Middle frontal gyrus (tissue), 1 donor: Measurements from ENCODE around the gene TMEM163.

Experiments
- DNase-seq: peaks from one replicate; pipeline ENCODE4 v3.0.0-alpha.2; 2015; ENCODE audit warnings: low spot score; ENCODE audit errors: extremely low spot score

The TMEM163 gene

DNA sequence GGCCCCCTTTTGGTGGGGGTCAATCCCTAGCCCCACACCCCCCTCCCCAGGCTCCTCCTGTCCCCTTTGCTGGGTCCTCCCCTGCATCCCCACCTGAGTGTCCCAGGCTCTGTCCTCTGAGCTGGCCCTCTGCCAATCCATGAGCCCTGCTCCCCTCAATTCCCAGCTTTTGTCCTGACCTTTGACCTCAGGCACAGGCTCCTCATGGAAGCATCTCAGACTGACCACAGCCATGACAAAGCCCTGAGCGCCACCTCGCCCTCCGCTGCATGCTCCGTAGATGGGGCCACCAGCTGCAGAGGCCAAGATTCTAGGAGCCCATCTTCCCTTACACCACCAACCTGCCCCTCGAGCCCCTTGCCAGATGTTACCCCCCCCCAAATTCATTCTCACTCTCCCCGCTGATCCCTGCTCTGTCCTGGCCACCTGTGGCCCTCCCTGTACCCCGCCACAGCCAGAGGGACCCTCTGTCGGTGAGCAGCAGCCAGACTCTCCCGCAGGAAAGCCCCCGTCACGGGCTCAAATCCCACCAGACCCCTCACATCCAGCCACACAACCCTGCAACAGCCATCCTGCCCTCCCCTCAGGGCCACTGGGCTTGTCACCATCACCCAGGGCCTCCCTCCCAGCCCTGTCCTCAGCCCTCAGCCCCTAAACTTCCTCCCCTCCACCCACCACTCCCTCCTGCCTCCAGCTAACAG is 258.9 kb downstream of the TMEM163 start:
- no peak for DNase-seq

DNA sequence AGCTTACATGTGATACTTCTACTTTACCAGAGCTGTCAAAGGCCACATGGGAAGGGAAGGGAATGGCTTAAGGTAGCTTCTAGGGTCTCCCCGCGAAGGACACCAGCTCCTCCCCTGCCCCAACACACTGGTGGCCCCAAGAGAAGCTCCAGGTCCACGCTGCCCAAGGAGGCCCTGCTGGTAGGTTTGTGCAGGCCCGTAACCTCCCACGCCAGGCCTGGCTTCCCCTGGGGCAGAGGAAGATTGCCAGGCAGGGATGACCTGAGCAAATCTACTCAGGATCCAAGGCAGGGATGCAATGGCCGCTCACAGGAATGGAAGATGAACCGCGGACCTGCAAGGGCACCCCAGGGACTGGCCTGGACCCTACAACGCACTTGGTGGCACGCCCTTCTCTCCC is 259.9 kb downstream of the TMEM163 start:
- DNase-seq: no peak

DNA sequence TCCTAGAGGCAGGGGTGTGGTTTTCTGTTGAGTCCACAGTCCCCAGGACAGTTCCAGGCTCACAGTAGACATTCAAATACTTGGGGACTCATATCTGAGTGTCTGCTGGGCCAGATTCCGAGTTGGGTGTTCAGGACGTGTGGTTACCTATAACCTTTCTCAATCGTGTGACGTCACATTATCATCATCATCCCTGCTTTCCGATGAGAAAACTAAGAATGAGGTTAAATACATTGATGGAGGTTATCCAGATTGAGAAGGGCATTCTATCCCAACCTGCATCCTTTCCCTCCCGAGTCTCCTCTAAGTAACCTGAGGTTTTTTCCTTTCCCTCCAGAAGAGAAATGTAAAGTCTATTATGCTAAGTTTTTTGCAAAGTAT is 260.3 kb downstream of the TMEM163 start:
- no peak for DNase-seq

DNA sequence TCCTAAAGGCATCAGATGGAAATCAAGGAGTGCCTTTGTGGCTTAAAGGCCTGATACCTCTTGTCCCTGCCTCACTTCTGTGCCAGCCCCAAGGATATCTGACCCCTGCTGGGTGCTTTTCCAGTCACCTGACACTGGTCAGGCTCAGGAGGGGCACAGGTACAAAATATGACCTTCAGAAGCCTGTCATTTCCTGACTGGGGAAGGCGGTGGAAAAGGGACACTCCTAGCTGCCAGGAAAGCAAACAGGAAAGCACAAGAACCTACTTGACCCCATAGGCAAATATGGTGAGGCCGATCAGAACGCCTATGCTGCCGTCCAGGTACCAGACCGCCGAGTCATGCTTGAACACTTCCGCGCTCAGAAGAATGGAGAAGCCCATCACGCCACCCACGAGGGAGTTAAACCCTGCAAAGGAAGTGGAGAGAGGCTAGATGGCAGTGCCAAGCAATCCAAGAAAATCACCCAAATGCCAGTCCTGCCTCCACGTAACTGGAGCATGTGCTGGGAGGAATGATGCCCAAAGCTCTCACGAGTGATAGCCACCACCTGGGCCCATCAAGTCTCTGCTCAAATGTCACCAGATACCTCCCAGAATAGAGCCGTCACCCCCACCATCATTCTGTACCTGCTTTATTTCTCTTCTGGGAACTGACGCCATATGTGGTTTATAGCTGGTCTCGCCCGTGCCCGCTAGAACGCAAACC is 260.9 kb downstream of the TMEM163 start:
- DNase-seq: no peak

DNA sequence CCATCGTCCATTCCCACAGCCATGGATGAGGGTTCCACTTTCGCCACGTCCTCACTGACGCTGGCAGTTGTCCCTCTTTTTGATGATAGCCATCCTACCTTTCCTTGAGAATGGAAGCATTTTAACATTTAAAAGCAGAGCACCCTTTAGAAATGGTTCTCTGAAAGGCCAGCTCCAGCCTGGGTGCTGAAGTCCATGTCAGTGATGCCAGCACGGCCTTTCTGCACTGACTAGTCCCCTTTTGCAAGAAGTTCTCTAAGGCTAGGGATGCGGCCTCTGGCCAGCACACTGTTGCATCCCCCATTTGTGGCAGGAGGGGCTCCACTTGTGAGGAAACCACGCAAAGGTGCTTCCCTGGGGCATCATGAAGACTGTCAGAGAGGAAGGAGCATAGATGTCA is 261.4 kb downstream of the TMEM163 start:
- no peak for DNase-seq

DNA sequence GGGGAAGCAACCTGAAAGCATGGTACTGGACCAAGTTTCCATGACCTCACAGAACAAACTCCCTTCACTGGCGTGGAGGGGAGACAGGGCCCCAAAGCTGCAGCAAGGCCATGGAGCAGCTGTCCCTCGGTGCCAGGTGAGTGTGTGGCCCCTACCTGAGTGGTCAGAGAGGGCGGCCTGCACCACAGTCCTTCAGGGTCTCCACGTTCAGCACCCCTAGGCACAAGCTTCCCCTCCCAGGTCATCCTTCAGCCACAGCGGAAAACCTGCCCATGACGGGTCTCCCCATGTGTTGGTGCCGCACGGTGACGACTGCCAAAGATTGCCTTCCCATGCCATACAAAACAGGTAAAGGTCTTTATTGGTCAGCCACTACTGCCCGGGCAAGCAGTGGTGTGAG is 263.4 kb downstream of the TMEM163 start:
- DNase-seq: no peak

DNA sequence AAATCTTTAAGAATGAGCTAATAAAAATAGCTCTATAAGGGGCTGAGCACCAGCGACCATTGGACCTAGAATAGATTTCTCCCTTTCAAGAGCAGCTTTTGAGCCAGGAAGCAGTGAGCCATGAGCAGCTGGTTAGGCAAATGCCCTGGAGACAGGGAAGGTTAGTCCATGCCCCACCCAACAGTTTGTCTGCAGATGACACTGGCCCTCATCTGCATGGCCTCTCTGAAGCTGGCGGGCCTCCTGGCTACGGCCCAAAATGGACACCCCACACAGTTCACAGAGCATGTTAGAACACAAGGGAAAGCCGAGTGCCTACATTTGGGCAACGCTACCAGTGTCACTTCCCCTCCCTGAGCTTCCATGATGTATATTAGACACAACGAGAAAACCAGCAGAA is 263.9 kb downstream of the TMEM163 start:
- no peak for DNase-seq

DNA sequence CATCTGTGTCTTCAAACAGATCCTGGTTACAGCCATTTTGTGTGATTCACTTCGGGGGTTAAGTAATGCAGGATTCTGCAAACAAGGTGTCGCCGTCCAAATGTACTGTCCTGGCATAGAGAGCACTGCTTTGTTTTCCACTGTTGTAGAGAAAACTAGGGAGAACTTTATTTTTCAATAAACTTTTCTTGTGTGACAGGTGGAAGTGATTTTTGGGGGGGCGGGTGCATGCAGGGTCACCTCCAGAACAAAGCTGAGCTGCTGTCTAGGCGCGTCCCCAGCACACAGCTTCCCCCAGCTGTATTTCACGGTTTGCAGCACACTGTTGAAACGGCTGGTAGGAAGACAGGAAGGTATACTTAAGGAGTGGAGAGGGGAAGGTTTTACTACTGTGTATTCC is 264.4 kb downstream of the TMEM163 start:
- DNase-seq: no peak

DNA sequence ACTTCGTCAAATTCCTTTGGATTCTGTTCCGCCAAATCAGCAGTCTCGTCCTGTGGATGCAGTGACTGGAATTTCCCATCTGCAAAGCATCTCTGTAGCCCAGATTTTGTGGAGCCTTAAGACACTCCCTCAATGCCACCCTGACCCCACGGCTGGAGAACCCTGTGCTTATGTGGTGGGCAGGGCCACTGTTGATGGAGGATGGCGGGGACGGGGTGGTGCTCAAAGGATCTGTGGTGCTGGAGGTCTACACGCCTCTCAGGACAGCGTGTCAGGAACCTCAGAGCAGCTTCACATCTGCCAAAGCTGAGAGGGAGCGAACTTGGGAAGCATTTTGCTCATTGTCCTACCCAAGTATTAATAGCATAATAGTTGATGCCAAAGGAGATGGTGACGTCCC is 264.8 kb downstream of the TMEM163 start:
- DNase-seq: no peak

DNA sequence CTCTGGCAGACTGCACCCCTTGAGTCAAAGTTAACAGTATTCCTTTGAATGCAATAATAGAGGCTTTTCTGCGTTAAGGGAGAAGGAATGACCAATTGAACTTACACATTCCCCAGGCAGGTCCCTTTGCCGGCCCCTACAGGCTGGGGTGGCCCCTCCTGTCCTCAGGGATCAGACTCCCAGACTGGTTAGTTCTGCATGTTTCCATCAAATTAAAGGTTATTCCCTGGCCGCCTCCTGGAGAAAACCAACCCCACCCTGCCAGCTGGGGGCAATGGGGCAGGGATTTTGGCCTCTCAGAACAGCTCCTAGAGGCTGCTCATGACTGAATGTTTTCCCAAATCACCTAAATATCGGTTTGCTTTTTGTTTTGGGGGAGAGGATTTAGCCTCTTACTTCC is 265.3 kb downstream of the TMEM163 start:
- no peak for DNase-seq

DNA sequence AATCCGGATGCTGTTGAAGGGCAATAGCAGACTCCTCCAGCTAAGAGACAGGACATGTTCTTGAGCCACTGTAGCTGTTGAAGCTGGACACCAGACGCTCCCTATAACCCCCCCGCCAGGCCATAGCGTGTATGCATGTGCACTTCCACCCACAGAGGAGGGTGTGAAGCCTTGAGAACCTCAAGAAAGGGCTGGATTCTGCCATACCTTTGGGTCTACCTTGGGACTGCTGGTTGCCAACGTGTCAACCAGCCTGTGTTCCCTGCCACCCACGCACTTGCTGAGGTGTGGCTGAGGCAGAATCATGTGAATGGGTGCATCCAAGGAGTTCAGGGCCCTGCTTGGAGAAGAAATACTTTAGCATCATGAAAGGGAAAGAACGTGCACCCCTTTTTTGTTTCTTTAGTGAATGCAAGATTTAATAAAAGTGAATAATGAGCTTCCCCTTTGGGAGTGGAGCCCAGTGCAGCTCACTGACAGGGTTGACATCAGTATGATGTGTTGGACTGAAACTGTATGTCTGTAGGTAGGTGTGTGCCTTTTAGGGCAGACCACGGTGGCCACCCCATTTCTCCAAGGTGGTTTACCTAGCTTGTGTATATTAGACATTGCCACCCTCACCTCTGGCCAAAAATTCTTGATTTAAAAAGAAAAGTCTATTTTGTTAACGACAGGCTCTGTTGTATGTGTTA is 266.6 kb downstream of the TMEM163 start:
- DNase-seq: no peak

DNA sequence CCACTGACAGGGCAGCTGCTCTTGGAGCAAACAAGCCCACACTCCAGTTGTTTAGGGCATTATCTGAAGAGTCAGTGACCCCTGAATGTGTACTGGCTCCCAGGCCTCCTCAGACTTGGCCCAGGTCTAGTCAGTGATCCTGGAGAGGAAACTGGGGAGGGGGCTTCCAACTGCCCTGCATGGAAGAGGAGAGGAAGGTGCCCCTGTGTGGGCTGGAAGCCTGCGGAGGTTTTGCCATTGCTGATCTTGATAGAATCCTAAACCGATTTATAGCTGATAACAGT is 267.5 kb downstream of the TMEM163 start:
- DNase-seq: no peak

DNA sequence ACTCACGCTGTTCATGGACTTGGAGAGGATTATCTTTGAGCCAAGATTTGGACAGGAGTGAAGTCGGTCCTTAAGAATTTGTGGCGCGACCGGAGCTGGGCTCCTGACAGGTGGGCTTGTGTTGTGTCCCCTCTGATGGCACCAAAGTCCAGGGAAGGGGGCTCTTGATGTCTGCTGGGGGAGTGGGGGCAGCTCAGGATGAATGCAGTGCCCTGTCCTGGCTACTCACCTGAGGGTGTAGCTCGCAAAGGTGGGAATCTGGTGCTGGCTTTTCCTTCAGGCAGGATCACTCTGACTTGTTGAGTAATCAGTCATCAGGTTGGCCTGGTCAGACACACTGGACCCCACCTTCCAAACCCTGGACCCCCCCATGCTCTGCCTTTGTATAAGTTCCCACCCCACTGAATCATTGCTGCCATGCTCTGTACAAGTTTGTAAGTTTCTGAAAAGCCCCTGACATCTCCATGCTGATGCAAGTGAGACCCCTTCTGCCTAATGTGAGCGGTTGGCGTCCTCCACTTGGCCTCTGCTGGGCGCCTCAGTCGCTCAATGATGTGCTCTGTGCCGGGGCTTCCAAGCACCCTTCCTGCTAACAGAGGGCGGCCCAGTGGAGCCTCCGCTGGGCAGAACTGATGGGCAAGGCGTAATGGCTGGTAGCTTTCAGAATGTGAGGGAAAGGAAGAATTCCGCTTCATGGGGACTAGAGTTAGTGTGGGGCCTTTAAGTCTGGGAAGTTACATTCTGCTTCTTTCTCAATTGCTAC is 268.9 kb downstream of the TMEM163 start:
- DNase-seq: no peak

DNA sequence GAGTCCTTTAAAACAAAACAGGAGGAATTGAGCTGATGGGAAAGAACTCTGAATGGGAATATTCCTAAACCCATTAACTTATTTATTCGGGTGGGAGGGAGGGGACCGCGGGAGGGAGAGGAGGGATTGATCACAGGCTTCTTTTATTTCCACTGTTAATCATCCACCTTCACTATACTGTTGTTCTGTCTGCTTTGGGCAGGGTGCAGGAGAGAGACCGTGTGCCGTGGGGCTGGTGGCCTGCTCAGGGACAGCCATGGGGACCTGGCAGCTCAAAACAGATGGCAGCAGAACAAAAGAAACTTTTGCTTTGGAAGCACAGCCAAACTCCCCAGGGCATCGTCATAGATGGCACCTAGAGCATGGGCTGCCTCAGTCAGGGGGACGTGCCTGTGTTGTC is 269.6 kb downstream of the TMEM163 start:
- no peak for DNase-seq

DNA sequence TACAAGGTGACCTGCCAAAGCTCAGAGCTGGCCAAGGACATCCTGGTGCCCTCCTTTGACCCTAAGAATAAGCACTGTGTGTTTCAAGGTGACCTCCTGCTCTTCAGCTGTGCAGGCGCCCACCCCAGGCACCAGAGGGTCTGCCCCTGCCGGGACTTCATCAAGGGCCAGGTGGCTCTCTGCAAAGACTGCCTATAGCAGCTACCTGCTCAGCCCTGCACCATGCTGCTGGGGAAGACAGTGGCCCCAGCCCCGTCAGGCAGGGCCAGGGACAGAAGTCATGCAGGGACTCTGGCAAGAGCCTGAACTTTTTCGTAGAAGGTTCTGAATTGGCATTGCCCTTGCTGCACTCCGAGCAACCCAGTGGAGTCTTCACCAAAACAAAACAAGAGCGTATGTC is 270.1 kb downstream of the TMEM163 start:
- no peak for DNase-seq

DNA sequence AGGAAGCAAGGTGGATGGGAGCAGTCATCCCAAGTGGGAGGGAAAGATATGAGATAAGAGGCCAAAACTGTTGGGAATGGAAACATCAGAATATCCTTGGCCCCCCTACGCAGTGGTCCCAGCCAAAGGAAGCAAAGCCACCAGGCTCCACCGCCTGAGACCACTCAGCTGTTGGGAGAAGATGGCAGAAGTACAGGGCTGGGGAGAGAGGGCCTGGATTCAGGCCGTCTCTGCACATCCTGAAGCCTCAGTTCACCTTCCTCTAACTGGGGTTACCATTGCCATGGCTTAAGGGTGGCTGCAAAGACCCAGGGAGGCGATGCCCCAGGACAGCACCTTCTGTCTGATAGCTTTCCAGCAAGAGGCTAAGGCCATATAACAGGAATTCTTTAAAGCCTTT is 271.1 kb downstream of the TMEM163 start:
- no peak for DNase-seq

DNA sequence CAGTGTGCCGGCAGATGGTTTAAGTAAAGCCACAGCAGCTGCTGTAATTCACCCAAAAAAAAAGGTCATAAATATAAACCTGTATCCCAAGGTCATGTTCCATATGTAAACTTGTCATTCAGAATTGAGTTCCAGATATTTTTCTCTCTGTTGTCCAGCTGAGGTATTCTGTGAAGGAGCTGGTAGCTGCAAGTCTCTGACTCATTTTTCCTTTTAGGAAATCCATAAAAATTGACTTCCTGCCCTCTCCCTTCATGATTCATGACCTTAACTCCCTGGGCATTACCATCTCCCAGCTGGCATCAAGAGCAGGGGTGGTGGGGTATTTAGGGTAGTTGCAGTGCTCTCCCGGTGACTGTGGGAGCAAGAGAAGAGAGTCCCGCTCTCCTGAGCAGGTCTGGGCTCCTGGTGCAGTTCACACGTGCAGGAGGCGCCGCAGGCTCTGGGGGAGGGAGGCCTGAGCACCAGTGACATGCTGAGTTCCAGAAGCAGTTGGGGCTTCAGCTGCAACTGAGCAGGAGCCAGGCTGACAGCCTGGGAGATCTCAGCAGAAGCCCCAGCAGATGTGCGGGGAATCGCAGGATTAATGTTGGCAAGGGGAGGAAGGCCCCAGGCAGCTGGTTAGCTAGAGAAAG is 272.3 kb downstream of the TMEM163 start:
- DNase-seq: no peak

DNA sequence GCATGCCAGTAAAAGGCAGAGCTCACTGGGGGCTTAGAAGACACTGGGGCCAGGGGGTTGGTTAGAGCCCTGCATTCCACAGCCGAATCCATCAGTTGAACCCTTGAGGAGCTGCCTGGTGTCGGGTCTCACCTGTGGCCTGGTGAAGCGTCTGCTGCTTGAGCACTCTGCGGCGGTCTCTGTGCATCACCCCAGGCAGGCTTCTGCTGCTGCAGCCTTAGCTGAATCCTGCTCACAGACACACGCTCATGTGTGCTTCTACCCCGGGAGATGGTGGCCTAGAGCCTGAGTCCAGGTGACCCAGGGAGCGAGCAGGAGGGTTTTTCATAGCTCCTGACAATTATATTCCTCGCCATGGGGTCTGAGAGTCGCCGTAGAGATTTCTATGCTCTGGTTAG is 272.8 kb downstream of the TMEM163 start:
- DNase-seq: no peak

DNA sequence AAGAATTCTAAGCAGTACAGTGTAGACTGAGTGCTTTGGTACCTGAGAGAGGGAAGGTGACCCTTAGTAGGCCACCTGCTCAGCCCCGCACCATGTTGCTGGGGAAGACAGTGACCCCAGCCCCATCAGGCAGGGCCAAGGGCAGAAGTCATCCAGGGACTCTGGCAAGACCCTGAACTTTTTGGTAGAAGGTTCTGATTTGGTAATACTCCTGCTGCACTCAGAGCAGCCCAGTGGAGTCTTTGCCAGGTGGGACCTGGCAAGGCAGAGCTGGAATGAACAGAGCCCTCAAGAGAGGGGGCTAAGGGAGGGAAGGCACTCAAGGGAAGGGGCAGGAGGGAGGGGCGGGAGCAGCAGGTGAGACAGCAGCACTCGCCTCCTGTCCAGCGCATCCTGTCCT is 273.7 kb downstream of the TMEM163 start:
- no peak for DNase-seq

DNA sequence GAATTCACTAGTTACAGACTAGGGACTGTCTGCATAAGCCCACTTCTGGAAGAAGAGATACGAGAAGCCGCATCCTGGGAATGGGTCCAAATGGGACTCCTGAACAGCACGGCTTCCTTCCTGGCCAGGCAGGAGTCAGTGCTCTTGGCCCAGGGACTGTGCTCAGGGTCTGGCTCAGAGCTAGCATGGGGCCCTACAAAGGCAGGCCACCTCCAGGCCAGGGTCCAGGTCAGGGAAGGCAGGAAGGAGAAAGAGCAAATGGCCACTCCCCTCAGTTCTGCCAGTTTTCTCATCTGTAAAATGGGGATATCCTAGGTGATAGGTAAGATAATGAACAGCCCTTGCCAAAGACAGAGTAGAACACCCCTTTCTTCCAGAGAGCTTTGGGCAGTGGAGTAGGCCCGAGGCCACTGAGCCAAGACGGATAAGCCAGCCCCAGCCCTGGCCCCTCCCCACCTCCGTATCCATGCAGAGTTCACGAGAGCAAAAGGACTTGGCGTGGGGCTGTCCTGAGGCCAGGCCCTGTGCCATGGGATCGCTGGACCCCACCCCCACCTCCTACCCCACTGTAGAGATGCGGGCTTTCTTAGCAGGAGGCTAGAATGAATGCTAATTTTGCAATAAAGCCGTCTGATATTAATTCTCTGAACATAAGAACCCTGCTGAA is 274.9 kb downstream of the TMEM163 start:
- DNase-seq: no peak

DNA sequence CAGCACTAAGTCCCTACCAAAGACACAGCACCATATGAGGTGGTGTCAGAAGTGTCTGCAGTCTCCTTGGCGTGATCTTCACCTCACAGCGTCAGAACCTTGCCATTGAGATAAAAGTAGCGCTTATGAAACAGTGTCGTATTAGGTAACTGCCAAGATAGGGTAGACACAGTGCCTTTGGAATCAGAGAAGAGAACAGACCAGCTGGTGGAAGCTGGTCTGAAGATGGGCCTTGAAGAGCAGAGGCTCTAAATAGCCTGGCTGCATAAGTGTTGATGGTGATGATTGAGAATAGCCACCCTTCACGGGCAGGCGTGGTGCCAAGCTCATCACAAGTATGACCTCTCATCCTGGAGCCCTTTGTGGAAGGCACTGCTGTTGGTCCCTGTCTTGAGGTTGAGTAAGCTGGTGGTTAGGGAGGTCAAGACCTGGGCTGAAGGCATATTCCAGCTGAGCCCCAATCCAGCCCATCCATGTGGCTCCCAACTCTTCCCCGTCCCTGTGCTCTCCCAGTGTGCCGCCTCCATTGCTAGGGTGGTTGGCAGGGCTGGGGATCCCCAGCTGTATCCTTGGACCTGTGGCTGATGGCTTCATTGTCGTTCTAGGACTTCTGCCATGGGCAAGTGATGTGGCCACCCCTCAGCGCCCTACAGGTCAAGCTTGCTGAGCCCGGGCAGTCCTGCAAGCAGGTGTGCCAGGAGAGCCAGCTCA is 277.5 kb downstream of the TMEM163 start:
- no peak for DNase-seq
